ENCODE measurements around the gene C4orf50.
"Not testable (repeated sequence)": the region's sequence is repeated elsewhere in the genome, so short reads cannot be mapped to it uniquely, and the experiment has no call there.

The C4orf50 gene

DNA sequence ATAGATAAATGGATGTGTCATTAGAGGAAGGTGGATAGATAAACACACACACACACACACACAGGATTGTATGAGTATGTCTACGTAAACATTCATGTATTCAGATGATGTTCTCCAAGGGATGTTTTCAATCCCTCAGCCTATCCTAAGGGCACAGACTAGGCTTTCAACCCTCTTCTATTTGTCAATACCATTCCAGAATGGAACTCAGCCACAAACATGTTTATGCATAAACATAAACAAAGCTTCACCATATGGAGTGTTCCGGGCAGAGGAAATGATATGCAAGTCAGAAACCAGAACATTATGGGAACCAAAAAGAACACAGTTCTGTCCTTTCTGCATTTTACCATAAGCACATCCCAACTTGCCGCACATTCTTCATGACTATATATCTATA lies 150.4 kb downstream of the C4orf50 start:
- H3K4me3 ChIP-seq (ENCODE audit: low read length): no peak overlapping the region
- DNase-seq (ENCODE audit: low read depth): no peak
- TF ChIP-seq, protein P1, sequence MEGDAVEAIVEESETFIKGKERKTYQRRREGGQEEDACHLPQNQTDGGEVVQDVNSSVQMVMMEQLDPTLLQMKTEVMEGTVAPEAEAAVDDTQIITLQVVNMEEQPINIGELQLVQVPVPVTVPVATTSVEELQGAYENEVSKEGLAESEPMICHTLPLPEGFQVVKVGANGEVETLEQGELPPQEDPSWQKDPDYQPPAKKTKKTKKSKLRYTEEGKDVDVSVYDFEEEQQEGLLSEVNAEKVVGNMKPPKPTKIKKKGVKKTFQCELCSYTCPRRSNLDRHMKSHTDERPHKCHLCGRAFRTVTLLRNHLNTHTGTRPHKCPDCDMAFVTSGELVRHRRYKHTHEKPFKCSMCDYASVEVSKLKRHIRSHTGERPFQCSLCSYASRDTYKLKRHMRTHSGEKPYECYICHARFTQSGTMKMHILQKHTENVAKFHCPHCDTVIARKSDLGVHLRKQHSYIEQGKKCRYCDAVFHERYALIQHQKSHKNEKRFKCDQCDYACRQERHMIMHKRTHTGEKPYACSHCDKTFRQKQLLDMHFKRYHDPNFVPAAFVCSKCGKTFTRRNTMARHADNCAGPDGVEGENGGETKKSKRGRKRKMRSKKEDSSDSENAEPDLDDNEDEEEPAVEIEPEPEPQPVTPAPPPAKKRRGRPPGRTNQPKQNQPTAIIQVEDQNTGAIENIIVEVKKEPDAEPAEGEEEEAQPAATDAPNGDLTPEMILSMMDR (conservative IDR thresholded peaks at IDR 0.05; ENCODE audit: low read depth, low read length): no peak

DNA sequence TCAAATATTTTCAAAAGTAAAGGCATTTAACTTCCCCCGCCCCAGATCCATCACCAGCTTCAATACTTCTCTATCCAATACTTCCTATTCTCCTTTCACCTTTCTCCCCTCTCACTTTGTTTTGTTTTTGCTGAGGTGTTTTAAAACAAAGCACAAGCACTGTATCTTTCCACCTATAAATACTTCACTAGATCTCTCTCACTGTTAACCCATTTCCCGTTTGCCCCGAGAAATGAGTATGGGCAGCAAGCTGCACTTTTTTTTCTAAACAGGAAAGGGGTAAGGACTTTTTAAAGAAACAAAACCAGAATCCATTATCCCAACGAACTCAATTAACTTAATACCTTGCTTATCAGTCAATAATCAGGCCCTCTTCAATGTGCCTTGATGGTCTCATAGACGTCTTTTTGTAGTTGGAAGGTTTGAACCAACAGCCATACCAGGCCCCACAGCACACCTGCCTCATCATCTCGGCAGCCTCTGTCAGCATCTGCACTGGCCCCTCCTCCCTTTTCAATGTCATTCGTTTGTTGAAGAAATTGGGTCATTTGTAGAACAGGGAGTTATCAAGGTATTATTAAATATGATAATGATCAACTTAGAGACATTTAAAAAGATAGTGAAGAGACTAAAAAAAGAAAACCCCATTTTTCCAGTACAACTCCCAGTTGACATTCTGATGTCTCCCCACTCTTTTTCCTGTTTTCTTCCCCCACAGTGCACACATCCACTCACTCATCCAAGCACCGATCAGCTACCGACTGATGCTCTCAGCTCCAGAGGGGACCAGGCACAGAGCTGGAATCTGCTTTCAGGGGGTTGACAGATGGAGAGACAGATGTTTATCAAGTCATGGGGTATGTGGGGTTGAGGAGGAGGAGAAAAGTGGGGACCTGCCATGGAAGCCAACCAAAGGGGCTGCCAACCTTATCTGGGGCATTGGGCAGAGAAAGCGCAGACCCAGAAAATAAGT lies 151.1 kb downstream of the C4orf50 start:
- TF ChIP-seq, protein P1 (conservative IDR thresholded peaks at IDR 0.05; ENCODE audit: low read depth, low read length): no peak
- no peak overlapping the region for H3K4me3 ChIP-seq (ENCODE audit: low read length)
- DNase-seq (ENCODE audit: low read depth): no peak

DNA sequence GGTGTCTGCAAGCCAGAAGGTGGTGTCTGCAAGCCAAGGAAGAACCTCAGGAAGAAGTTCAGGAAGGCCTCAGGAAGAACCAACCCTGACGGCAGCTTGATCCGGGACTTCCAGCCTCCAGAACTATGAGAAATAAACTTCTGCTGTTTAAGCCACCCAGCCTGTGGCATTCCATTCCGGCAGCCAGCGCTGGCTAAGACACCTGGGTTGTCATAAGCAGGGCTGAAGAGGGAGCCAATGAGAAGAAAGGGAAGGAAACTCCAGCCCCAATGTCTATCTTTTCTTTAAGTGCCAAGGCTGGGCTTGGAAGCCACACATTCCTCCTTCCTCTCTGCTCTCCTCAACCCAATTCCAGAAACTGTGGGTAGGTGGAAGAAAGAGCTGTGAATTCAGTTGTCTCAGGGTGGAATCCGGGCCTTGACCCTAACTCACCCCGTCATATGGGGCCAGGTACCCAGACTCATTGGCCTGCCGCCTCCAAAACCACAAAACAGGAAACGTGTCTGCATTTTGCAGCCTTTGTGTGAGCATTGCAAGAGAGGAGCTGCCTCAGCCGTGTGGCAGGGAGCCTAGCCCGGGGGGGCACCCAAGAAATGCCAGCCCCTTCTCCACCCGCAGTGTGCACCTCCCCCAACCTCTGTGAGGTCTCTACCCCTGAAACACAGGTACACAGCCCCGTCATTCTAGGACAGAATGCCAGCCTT lies 152.2 kb downstream of the C4orf50 start:
- no peak overlapping the region for H3K4me3 ChIP-seq (ENCODE audit: low read length)
- TF ChIP-seq, protein P1 (conservative IDR thresholded peaks at IDR 0.05; ENCODE audit: low read depth, low read length): no peak
- no peak for DNase-seq (ENCODE audit: low read depth)

DNA sequence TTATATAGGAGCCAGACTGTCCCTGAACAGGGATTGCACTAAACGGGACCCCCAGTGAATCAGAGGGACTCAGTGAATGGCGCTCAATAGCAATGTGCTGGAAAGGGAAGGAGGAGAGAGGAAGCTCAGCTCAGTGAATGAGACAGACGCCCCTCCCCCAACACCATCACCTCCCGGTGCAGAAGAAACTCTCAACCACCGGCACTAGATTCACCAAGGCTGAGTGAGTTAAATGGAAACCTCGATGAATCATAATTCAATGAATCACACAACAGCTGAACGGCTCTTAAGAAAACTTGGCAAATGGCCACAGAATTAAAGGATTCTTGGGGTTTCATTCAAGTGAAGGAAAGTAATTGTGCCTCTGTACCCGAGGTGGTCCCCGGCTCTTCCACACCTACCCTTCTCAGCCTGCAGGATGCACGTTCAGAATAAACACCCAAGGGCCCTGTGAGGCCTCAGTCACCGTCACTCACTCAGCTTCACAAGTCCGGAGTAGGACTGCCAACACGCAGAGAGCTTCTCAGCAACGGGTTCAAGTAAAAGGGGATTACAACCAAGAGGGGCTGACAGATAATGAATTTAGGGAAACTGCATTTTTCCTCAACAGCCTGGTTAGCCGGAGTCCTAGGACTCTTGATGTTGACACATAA lies 154.6 kb downstream of the C4orf50 start:
- H3K4me3 ChIP-seq (ENCODE audit: low read length): no peak overlapping the region
- TF ChIP-seq, protein P1 (conservative IDR thresholded peaks at IDR 0.05; ENCODE audit: low read depth, low read length): no peak
- DNase-seq (ENCODE audit: low read depth): peak; percentile 91

DNA sequence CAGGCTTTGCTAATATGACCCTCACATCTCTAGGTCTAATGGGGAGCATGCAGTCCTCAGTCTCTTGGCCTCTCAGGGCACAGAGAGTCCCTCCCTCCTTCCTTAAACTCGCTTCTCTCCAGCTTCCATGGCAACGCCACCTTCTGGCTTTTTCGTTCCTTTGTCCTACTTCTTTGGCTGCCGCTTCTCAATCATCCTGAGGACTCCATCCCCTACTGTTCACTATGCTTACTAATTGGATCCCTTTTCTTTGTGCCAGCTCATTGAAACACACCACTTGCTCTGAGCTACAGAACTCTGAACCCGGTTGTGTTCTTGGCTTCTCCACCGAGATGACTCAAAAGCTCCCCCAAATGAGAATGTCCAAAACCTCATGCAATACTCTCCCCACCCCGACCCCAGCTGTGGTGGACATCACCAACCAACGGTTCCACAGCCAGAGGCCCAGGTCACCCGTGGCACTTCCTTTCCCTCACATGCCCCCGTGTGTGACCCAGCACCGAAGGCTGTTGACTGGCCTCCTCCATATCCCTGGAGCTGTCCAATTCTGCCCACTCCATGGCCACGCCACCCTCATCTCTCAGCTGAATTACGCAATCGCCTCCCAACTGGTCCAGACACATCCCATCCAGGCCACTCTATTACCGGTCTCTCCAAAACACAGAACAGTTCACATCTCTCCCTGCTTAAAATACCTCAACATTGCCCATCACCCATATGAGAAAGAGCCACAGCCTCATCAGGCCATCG lies 160.0 kb downstream of the C4orf50 start:
- TF ChIP-seq, protein P1 (conservative IDR thresholded peaks at IDR 0.05; ENCODE audit: low read depth, low read length): no peak
- DNase-seq (ENCODE audit: low read depth): no peak
- H3K4me3 ChIP-seq (ENCODE audit: low read length): no peak overlapping the region

DNA sequence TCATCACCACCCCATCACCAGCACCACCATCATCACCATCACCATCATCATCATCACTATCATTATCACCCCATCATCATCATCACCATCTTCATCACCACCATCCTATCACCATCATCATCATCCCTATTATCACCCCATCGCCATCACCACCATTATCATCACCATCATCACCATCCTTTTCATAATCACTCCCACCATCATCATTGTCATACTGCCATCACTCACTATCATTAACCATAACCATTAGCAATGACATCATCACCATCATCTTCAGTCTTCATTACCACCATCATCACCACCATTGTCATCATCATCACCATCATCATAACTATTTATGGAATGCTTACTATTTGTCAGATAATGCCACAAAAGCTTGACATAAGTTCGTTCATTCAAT lies 161.0 kb downstream of the C4orf50 start:
- H3K4me3 ChIP-seq (ENCODE audit: low read length): no peak overlapping the region
- TF ChIP-seq, protein P1 (conservative IDR thresholded peaks at IDR 0.05; ENCODE audit: low read depth, low read length): no peak
- no peak for DNase-seq (ENCODE audit: low read depth)

DNA sequence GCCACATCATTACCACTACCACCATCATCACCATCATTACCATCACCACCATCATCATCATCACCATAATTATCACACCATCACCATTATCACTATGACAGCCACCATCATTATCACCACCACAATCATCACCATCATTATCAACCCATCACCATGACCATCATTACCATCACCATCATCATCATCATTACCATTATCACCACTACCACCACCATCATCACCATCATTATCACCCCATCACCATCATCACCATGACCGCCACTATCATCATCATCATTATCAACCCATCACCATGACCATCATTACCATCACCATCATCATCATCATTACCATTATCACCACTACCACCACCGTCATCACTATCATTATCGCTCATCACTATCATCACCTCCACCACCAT lies 161.9 kb downstream of the C4orf50 start:
- not testable (repeated sequence) for DNase-seq (ENCODE audit: low read depth); H3K4me3 ChIP-seq (ENCODE audit: low read length)
